GM12878 (cell line): ENCODE results near the gene RAB3A. TPM values are rescaled to one million over a fixed set of nuclear protein-coding genes. Genes with fewer than 3 reads are reported as not detected.

Source experiments
- CTCF ChIP-seq, 3 experiments: IDR thresholded peaks in 2 of 3; conservative IDR thresholded peaks in 1 of 3; 2 replicates each; pipeline ENCODE4 v1.5.1; 2011; ENCODE audit warnings: low read depth in 3 of 3, low read length in 3 of 3, mild to moderate bottlenecking in 3 of 3, control low read depth in 2 of 3, moderate library complexity in 2 of 3, inconsistent platforms in 1 of 3, mixed read lengths in 1 of 3; ENCODE audit not compliant: control insufficient read depth in 2 of 3, insufficient read depth in 1 of 3; ENCODE audit errors: extremely low read depth in 1 of 3
- CUX1 ChIP-seq: IDR thresholded peaks from 2 replicates; pipeline ENCODE4 v1.6.1; 2012; ENCODE audit warnings: improper control_type of control experiment, low read depth, low read length; ENCODE audit not compliant: insufficient replicate concordance
- NFXL1 ChIP-seq: fragments of 450-650 bp; IDR thresholded peaks from 2 replicates; pipeline ENCODE4 v1.6.1; 2017; ENCODE audit warnings: antibody characterized with exemption, mild to moderate bottlenecking, borderline replicate concordance
- NFYA ChIP-seq: IDR thresholded peaks from 2 replicates; pipeline ENCODE4 v1.6.1; 2011; ENCODE audit warnings: low read depth, mild to moderate bottlenecking, low read length, improper control_type of control experiment, borderline replicate concordance
- RELA ChIP-seq: fragments of 450-650 bp; IDR thresholded peaks from 2 replicates; pipeline ENCODE4 v1.8.0; 2014; ENCODE audit warnings: borderline replicate concordance; ENCODE audit not compliant: partially characterized antibody
- SUZ12 ChIP-seq: fragments of 200-600 bp; sonication (generic); IDR thresholded peaks from one replicate; pipeline ENCODE4 v1.6.1; 2018; ENCODE audit warnings: antibody characterized with exemption, mild to moderate bottlenecking; ENCODE audit not compliant: unreplicated experiment
- YY1 ChIP-seq: IDR thresholded peaks from 2 replicates; pipeline ENCODE4 v1.6.1; 2011; ENCODE audit warnings: low read depth, mild to moderate bottlenecking, low read length
- polyA plus RNA-seq, 11 experiments: library from polyadenylated mRNA; depleted of rRNA in 4 of 11; unstranded in 6 of 11; stranded (reverse) in 5 of 11; fragments of >200 nt; fragmentation: Nextera tagmentation in 4 of 11; fragmentation: Illumina TruSeq in 1 of 11; extraction: Ambion mirVana in 4 of 11; extraction: Trizol in 1 of 11; gene quantifications; 1 replicate in 1 of 11; 2 replicates in 10 of 11; pipeline versions ENCODE4 v1.2.1 to v1.2.3, GENCODE V29; 2011 to 2016; ENCODE audit warnings: inconsistent platforms in 2 of 11, missing spikeins in 2 of 11, low read depth in 1 of 11
- total RNA-seq, 4 experiments: library from RNA; depleted of rRNA in 3 of 4; stranded (reverse); fragments of >200 nt in 3 of 4; fragmentation: Illumina TruSeq in 1 of 4; extraction: Trizol in 1 of 4; gene quantifications; 2 replicates each; pipeline versions ENCODE4 v1.2.1 to v1.2.3, GENCODE V29; 2013 to 2021

RAB3A gene
- total and polyA plus RNA-seq, 10 of the 15 experiments (the other 5 are each of a cell fraction or from before 2014, with no cell fraction given) = 0.07 to 3.5 (median 1.2) TPM; not detected in 1

- TF ChIP-seq CTCF (IDR thresholded peaks at IDR 0.05 in 2 of 3, conservative IDR thresholded peaks at IDR 0.05 in 1 of 3; ENCODE audit: control insufficient read depth in 2 of 3, extremely low read depth in 1 of 3, insufficient read depth in 1 of 3, low read depth in 3 of 3, low read length in 3 of 3) (no peak), RELA (no peak), CUX1 (no peak), SUZ12 (no peak), YY1 (no peak), NFYA (no peak), NFXL1 (no peak)
- TF ChIP-seq, all 136 proteins: peak for 0
These were observed 18.2 kb upstream of the RAB3A start (continued) for GRCh38 chr19:18221815-18222725.
